NCI-H526 treated with DMSO at 0.1 percent for 48 hours (cell line): ENCODE results near the gene EVA1A.
"Not testable (repeated sequence)": the region's sequence is repeated elsewhere in the genome, so short reads cannot be mapped to it uniquely, and the experiment has no call there.

Experiments
- DNase-seq: peaks from one replicate; lab custom pipeline; 2025; lab: John Stamatoyannopoulos, UW

Gene EVA1A

DNA sequence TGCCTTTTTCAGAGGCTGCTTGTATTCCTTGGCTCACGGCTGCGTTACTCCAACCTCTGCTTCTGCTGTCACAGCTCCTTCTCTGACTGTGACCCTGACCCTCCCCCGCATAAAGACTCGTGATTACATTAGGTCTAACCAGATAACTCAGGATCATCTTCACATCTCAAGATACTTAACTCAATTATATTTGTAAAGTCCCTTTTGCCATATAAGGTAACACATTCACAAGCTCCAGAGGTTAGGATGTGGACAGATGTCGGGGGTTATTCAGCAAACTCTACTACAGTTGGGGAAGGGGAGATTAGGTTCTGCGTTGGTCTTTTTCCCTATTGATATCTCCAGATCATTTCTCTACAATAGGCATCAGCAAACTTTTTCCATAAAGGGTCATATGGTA is 76.9 kb downstream of the EVA1A start:
- DNase-seq = no peak

DNA sequence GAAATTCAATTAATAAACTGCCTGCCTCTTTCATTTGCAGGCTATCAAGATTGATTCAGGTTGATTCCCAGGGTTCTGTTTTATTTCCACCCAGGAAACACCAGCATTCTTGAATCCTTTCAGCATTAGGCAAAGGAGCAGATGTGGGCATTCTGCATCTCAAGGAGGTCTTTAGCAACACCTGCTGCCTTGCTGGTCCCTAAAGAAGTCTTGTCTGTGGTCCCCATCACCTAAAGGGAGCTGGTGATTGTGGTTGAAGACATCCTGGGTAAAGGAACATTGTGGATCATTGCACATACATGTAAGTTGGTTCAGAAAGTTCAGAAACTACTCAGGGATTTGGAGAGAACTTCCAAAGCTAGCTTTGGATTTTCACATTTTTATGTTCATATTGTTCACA is 78.3 kb downstream of the EVA1A start:
- no peak for DNase-seq

DNA sequence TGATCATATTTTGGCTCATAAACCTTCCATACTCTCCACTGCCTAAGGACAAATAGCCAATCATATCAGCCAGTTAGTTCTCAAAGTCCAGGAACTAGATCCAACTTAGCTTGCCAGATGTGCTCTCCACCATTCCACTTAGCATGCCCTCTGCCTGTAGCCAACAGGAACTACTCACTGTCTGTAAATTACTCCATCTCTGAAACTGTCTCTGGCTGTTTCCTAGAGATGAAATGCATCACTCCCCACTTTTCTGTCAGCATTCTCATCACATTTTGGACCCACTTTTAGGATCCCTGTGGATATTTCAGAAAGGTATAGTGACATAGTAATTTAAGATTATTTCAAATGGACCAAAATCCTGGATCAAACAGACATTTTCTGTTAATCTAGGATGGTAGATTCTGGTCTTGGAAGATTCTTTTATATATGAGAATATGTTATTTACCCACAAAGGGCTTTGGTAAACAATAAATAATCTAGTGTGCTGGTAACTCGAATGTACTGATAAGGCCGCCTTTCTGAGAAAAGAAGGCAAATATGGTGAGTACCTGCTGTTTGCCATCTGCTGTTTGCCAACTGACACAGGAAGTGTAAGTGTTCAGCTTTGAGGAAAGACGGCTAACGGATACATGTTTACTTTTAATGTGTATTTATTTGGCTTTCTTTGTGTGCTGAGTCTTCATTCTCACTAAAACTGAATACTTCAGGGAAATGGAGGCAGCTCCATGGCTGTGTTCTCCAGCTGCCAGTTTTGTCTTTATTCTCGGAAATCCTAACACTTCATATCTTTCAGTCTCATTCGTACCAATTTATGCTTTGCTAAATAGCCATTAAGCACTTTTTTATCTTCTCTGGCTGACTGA is 79.5 kb downstream of the EVA1A start:
- DNase-seq = no peak

DNA sequence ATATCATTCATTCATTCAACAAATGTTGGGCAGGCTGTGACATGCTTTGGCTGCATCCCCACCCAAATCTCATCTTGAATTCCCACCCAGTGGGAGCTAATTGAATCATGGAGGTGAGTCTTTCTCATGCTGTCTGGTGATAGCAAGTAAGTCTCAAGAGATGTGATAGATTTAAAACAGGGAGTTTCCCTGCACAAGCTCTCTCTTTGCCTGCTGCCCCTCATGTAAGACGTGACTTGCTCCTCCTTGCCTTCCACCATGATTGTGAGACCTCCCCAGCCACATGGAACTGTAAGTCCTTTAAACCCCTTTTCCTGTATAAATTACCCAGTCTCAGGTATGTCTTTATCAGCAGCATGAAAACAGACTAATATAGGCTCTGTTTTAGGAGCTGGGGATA is 83.0 kb downstream of the EVA1A start:
- not testable (repeated sequence) for DNase-seq

DNA sequence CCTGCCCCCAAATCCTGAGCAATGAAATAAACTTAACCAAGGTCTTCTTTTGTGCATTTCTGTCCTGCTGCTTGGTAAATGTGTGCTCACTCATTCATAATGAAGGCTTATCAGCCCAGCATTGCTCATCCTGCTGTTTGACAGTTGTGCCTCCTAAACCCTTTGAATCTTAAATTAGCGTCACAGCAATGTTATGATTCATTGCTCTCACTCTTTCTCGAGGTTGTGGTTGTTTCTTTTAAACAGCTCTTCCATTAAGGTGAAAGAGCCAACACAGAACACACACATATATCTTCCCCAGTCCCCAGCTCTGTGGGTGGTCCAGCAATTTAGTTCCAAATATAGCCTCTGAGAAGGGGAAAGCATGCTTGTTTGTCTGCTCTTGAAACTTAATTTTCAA is 84.0 kb downstream of the EVA1A start:
- no peak for DNase-seq

DNA sequence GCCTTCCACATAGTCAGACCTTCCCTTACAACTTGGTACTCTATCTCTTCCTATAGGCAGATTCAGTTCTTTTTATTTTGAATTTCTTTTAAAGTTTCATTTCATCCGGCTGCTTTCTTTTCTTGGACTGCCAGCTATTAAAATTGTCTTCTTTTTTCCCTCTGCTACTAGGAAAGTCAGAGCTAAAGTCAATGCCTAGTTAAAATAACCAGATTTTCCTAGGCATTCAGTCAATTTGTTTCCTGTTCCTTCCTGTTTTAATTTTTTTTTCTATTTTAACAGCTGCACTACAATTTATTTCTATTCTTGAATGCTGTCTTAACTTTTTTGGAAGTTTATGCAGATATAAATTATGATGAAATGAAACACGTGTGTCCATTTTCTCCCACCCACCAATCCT is 84.8 kb downstream of the EVA1A start:
- no peak for DNase-seq

DNA sequence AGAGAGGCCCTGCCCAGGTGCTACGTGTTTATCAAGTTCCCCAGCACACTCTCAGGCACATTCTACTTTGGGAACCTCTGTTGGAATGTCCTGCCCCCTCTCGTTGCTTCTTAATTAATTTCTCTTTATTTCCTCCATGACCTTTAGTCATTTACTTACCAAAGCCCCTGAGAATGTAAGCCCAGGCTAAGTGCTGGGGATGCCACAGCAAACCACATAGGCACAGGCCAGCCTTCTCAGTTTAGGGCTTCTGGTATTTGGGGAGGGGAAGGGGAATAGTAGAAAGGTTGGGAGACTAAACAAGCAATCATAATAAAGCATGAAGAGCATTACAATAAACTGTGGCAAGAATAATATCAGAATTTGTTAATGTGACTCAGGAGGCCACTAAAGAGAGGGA is 85.7 kb downstream of the EVA1A start:
- DNase-seq = no peak

DNA sequence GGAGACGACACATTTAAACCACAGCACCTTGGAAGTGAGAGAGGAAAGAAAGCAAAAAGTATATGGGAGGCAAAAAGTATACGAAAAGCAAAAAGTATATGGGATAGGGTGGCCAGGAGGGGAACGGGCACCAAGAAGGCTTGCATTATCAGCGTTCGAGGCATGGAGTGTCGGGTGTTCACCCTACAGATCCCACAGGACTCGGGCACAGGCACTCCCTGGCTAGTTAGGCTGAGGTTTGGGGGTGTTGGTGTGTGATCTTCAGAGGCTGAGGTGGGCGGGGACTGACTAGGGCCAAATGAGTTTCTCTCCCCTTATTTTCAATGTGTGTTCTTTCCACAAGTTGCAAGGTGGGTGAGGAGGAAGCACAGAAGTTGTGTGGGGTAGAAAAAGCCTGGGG is 86.6 kb downstream of the EVA1A start:
- DNase-seq = no peak

DNA sequence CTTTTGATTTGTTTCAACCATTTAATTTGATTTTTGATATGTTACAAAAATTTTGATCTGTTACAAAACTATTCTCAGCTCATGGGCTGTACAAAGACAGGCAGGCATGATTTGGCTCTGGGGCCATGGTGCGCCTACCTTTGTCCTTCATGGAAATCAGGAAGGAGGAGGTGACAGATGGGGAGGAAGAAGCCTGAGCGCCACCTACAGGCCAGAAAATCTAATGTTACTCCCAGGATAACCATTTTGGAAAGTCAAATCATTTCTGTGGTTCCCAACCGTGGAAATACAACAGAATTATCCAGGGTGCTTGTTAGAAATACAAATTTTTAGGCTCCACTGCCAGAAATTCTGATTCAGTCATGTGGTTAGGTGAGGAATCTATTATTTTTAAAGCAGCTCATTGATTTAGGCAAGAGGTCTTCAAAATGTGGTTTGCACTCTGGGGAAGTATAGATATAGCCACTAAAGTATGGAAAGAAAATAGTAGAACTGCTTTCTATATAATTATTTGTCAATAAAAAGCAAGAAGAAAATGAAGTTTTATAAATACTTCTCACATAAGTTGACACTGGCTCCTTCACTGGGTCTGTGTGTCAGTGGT is 93.9 kb downstream of the EVA1A start:
- peak; percentile 41 for DNase-seq

DNA sequence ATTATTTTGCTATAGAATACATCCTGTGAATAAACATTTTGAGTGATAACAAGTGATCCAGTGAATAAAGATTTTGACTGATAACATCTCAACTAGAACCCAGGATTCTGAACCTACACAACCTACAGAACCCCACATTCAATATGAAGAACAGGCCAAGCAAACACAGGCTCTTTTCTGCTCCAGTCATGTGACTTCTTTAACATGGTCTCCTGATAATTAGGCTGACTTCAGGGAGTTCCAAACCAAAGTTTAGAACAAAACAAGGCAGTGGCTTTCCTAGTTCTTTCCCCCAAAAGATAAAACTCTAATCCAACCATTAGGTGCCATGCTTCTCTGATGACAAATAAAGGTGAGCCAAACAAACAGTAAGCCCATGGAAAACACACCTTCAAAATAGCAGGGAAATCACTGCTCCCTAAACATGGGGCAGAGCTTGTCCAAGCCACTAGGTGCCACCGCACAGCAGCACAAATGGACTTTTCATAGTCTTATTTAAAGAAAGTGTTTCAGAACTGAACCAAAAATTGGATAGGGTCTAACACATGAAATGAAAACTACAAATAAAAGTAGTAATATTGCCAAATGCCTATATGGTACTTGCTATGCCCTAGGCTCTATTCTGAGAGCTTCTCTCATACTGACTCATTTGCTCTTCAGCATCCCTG is 95.3 kb downstream of the EVA1A start:
- no peak for DNase-seq

DNA sequence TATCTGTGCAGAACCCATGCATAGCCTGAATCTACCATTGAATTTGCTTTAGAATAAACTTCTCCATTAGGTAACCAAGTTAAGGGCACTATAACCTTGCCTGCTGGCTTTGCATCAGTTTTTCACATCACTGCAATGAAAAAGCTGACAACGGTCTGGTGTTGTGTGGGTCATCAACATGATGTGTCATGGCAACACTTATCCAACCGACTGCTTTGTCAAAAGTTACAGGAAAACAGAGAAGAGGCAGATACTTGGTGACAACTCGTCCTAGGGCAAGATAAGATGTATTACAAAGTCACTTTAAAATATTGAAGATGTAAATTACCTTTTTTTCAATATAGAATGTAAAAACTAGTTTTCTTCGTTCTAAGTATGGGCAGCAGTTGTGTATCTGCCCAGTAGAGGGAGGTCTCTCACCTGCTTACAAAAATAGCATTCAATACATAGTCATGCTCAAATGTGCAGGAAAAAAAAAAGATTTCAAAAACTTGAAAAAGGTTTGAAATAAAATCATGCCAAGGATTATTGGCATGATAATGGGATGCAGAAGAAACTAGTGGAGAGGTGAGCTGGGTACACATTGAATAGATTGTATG is 96.3 kb downstream of the EVA1A start:
- no peak for DNase-seq

DNA sequence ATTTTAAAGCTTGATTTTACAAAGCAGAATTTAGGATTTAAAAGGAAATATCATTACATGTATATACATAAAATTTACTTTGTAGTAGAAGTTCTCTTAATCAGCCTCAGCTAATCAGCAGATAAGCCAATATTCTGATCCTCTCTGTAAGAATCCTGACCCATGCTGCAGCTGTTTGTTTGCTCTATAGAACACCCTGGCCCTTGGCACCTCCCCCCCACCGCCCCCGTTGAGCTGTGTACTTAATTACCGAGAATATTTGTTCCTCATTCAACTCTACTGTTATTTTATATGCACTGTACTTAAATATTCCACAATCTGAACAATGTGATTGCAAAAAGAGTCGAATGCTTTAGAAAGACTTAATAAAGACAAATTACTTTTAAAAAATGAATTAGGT is 98.0 kb downstream of the EVA1A start:
- no peak for DNase-seq

DNA sequence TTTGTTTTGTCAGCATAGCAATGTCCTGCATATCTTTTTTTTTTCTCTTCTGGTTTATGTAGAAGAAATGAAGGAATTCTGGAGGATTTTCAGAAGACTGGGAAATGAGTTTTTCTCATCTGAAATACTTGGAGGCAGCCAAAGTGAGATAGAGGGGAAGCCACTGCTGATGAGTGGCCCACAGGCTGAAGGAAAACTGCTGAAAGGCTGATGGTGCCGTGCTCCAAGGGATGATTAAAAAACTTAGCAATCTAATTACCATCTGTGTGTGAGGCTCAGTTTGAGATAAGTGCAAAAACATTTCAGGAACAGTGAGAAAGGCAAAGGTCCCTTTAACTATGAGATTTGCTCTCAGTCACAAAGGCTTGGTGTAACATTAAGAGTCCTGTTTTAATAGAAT is 98.5 kb downstream of the EVA1A start:
- no peak for DNase-seq

DNA sequence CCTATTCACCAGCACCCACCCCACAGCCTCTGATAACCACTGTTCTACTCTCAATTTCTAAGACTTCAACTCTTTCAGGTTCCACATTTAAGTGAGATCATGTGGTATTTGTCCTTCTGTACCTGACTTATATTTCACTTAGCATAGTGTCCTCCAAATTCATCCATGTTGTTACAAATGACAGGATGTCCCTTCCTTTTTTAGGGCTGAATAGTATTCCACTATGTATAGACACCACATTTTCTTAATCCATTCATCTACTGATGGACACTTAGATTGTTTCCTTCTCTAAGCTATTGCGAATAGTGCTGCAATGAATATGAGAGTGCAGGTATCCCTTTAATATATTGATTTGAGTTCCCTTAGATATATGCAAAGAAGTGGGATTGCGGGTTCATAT is 100.1 kb downstream of the EVA1A start:
- DNase-seq = no peak

DNA sequence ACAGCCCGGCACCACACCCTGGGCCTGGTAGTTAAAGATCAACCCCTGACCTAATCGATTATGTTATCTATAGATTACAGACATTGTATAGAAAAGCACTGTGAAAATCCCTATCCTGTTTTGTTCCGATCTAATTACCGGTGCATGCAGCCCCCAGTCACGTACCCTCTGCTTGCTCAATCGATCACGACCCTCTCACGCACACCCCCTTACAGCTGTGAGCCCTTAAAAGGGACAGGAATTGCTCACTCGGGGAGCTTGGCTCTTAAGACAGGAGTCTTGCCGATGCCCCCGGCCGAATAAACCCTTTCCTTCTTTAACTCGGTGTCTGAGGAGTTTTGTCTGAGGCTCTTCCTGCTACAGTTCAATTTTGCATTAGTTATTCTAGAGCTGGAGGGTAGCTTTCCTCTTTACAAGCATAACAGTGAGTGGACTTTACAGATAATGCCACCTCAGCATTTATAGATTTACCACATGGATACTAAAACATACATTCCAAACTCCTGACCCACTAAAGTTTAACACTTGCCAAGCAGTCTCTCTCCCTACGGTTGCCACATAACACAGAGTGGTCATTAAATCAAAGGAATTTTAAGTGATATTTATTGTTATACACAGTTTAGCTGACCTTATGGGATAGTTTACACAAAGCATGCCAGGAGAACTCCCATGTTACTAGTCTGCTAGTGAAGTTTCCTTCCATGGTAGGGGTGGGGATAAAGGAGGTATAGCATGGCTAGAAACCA is 101.0 kb downstream of the EVA1A start:
- no peak for DNase-seq

DNA sequence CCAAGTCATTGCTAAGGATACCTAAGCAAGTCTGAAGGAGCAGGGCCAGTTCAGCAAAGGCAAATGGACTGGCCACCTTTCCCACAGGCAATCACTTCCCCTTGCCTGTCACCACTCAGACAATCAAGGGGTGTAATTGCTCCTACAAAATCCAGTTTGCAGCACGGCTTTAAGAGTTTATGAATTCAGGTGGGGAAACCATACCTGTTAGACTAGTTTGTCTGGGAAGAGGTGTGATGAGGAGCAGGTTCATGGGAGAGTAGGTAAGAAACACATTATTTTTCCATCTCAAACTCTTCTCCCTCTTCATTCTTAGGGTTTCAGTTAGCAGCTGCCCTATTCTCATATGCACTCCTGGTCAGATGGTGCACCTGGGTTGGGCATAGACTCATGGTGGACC is 102.5 kb downstream of the EVA1A start:
- no peak for DNase-seq

DNA sequence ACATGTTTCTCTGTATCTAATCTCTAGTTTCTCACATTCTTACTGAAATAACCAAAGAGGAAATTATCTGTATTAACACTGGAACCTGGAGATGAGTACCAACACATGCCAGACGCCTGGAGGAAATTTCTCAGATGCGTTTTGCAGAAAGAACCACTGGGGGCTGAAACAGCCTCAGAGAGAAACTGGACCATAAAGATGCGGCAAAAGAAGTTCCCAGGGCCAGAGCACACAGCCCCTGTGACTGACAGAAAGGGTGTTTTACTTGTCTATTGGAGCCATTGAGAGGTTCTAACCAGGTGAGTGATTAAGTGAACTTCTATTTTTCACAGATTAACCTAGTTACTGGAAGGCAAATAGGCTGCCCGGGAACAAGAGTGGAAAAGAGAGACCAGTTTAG is 103.9 kb downstream of the EVA1A start:
- DNase-seq = no peak

DNA sequence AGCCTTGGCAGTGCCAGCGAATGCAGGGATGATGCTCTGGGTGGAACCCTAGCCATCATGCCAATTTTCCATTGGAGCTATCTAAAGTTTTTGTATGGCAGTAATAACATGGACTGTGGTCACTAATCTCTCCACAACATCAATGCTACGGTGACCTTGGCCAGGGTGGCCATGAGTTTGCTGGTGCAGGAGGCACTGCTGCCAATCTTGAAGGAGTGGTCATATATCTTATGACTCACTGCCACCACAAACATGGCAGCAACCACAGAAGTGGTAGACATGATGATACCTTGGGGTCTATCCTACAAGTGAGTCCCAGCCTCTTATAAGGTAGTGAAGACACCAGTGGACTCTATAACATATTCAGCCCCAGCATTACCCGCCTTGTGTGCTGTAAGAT is 104.6 kb downstream of the EVA1A start:
- no peak for DNase-seq

DNA sequence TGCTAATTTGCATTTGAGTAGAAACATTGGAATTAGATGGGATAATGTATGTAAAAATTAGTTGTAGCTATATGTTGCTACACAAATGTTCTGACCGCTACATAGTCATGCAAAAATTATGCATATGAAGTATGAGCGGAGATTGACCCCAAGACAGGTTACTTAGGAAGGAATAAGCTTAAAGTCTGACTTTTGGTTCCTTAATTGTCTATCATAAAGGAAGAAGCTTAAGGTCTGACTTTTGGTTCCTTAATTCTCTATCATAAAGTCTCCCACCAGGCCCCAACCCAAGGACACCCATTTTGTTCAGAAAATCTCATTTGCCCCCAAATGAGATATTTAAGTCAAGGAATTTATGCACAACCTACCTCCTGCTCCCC is 106.5 kb downstream of the EVA1A start:
- DNase-seq = no peak

DNA sequence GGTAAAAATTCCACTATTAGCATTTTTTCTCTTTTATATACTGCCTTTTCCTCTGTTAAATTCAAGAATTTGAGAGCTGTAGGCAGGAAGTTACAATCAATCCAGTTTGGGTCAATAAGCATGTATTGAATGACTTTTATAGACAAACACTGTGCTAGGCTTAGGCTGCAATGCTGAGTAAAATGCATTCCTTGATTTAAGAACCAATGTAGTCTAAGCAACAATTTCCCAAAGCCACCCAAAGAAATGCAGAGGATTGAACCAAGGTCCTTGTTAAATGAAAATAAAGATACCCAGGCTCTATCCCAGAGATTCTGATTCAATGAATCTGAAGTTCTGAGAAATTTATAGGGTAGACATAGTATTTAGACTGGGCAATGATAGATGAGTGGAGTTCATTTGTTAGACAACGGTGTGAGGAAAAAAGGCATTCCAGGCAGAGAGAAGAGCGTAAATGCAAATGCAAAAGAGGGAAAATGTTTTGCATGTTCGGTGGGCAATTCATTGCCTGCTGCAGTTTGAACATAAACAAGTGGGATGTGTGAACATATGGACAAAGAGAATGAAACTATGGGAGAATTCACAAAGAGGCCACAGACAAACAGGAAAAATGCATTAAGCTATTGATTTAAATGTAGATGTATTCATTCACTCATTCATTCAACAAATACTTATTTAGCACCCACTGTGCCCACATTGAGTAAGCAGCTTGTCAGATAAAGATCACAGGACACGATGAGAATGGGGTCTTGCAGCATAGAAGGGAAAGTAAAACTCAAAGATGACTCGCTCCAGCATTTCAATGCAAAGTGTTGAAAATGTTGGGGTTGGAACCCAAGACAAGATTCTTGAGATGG is 107.1 kb downstream of the EVA1A start:
- DNase-seq = peak; percentile 80

DNA sequence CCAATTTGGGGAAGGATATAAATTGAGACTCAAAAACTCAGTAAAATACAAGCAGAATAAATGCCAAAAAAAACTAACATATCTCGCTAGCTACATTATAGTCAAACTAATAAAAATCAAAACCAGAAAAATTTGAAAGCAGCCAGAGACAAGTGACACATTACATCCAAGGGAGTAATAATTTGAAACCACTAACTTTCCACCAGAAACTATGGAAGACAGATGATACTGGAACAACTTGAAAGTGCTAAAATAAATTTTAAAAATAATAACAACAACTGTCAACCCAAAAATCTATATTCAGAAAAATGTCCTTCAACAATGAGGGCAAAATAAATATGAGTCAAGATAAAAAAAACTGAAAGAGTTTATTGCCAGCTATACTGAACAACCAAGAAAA is 110.7 kb downstream of the EVA1A start:
- DNase-seq = no peak
